Measurements from ENCODE around the gene PCMT1. TPM values are rescaled to one million over a fixed set of nuclear protein-coding genes. Genes with fewer than 3 reads are reported as not detected.
A peak's percentile ranks its signal among the peaks of the same experiment; 100 is the strongest.

PCMT1 gene
- total and polyA plus RNA-seq, 10 of the 15 experiments (the other 5 are each of a cell fraction or from before 2014, with no cell fraction given), result 48.5 to 126 (median 81.2) TPM

- TF ChIP-seq ZNF687 (IDR thresholded peaks at IDR 0.05) (no peak), RB1 (IDR thresholded peaks at IDR 0.05; ENCODE audit: borderline replicate concordance) (no peak)
Measured at GRCh38 chr6:149821492-149821891, 72.0 kb downstream of the PCMT1 start (continued).

GRCh38 chr6:149823013-149823412 is 73.5 kb downstream of the PCMT1 start:
- Histone ChIP-seq H3K4me3 (no peak overlapping the region), H3K9me3 (replicated peaks; ENCODE audit: control insufficient read depth, insufficient read depth, low read length) (no peaks in the 10 kb centered on the region), H3K4me1 (ENCODE audit: control insufficient read depth, insufficient read depth, low read length) (no peaks in the 10 kb centered on the region), H3K27ac (ENCODE audit: control insufficient read depth, insufficient read depth) (no peak overlapping the region), H3K27me3 (replicated peaks in 1 of 2; ENCODE audit: control insufficient read depth in 2 of 2, insufficient read depth in 2 of 2, low read length in 1 of 2) (peaks cover 0 to 7% of the 10 kb centered on the region in 2 experiments; a peak in 2 of 4 replicates), H3K4me2 (ENCODE audit: control insufficient read depth, insufficient read depth) (no peak overlapping the region), H3K36me3 (ENCODE audit: control insufficient read depth in 2 of 2, insufficient read depth in 2 of 2, low read length in 1 of 2) (no peaks in the 10 kb centered on the region), H2AFZ (ENCODE audit: control insufficient read depth, low read depth, low read length) (no peak overlapping the region), H3K9ac (ENCODE audit: control insufficient read depth, insufficient read depth, low read length) (no peak overlapping the region), H3K79me2 (ENCODE audit: control insufficient read depth, insufficient read depth, low read length) (no peaks in the 10 kb centered on the region), H4K20me1 (ENCODE audit: control insufficient read depth, insufficient read depth) (no peaks in the 10 kb centered on the region)
- in situ Hi-C loops (cut with MboI) (no loop called here), intact Hi-C loops (cut with micrococcal nuclease; ENCODE audit: unreplicated experiment) (no loop called here)
- ATAC-seq, result no peak
- POLR2A ChIA-PET, result no interaction called here
- CTCF ChIA-PET, result interaction anchor here (1.1 to 2.9 kb wide), 8 partner anchors 12 to 278 kb away, joined by 3 to 17 read pairs (median 4); no protein-coding TSS in a partner anchor
- RAD21 ChIA-PET (ENCODE audit: unreplicated experiment), result interaction anchor here (1.0 kb wide), 1 partner anchor 77 kb away, joined by 4 read pairs; no protein-coding TSS in a partner anchor
- BruUV-seq (replicated peaks), result no TSS peak
- SMC1A ChIA-PET (ENCODE audit: uncharacterized antibody, unreplicated experiment), result interaction anchor here (1.0 to 2.0 kb wide), 3 partner anchors 8 to 286 kb away, joined by 3 to 5 read pairs (median 3); no protein-coding TSS in a partner anchor
- no peak for TF ChIP-seq ZNF274 (IDR thresholded peaks at IDR 0.05; ENCODE audit: insufficient read depth, insufficient read length)
- no peak for TF ChIP-seq EED (IDR thresholded peaks at IDR 0.05; ENCODE audit: low read depth)
- no peak for TF ChIP-seq HCFC1 (IDR thresholded peaks at IDR 0.05; ENCODE audit: low read length)
- TF ChIP-seq CHD4 (IDR thresholded peaks at IDR 0.05), result no peak
- no peak for TF ChIP-seq SUZ12 (IDR thresholded peaks at IDR 0.05; ENCODE audit: unreplicated experiment)
- no peak for TF ChIP-seq SRF (IDR thresholded peaks at IDR 0.05; ENCODE audit: low read depth in 2 of 2, low read length in 2 of 2)
- TF ChIP-seq ZBED1 (IDR thresholded peaks at IDR 0.05; ENCODE audit: borderline replicate concordance), result no peak
- no peak for TF ChIP-seq NFYB (IDR thresholded peaks at IDR 0.05; ENCODE audit: insufficient read depth, low read depth, low read length)
- TF ChIP-seq MEF2B (IDR thresholded peaks at IDR 0.05; ENCODE audit: partially characterized antibody, poor library complexity, severe bottlenecking), result no peak
- TF ChIP-seq IRF4 (IDR thresholded peaks at IDR 0.05; ENCODE audit: low read depth, low read length), result no peak
- TF ChIP-seq RAD21 (IDR thresholded peaks at IDR 0.05; ENCODE audit: insufficient read depth, low read depth, low read length), result peak; percentile 31; the same call in 1 of the 2 replicates
- no peak for TF ChIP-seq GABPA (IDR thresholded peaks at IDR 0.05; ENCODE audit: low read depth)
- TF ChIP-seq HDAC2 (IDR thresholded peaks at IDR 0.05), result no peak
- peak; percentile 36; the same call in 1 of the 2 replicates for TF ChIP-seq SMC3 (IDR thresholded peaks at IDR 0.05; ENCODE audit: borderline replicate concordance, low read length)
- DNase-seq (ENCODE audit: low read depth, low spot score), result no peak
- FAIRE-seq, result no peak
- 13% methylated on average over 4 of the region's 4 CpGs for WGBS (ENCODE audit: insufficient coverage, insufficient replicate concordance, low lambda C conversion rate, missing lambda C conversion rate)
